Gastroesophageal sphincter (tissue), 4 donors: ENCODE data around the gene EDN1. TPM values are rescaled to one million over a fixed set of nuclear protein-coding genes. Genes with fewer than 3 reads are reported as not detected.

Source experiments
- ATAC-seq: fragments of 150-250 bp; one replicate; pipeline ENCODE4 v1.9.1; 2016; ENCODE audit warnings: mild to moderate bottlenecking, moderate library complexity
- H3K27ac ChIP-seq, 4 donors: fragments of 200-600 bp; sonication (generic) in 3 of 4; 1 replicate in 3 of 4; 2 replicates in 1 of 4; pipeline ENCODE4 v1.5.1; 2016 to 2019
- H3K27me3 ChIP-seq: fragments of 200-600 bp; sonication (generic); one replicate; pipeline ENCODE4 v1.5.1; 2019
- H3K36me3 ChIP-seq, 2 donors: fragments of 200-600 bp; sonication (generic); one replicate each; pipeline ENCODE4 v1.5.1; 2019; ENCODE audit warnings: control low read depth in 1 of 2
- H3K4me1 ChIP-seq, 3 donors: fragments of 200-600 bp; sonication (generic); 1 replicate in 2 of 3; 2 replicates in 1 of 3; pipeline ENCODE4 v1.5.1; 2016 to 2019; ENCODE audit warnings: control low read depth in 2 of 3
- H3K4me3 ChIP-seq, 2 donors: fragments of 200-600 bp; sonication (generic); one replicate each; pipeline ENCODE4 v1.5.1; 2019; ENCODE audit warnings: mild to moderate bottlenecking in 1 of 2, moderate library complexity in 1 of 2
- H3K9me3 ChIP-seq, 3 donors: fragments of 200-600 bp; sonication (generic); one replicate each; pipeline ENCODE4 v1.5.1; 2017 to 2019; ENCODE audit warnings: control low read depth in 2 of 3
- EP300 ChIP-seq: sonication (generic); formaldehyde crosslinking; IDR thresholded peaks from one replicate; pipeline ENCODE4 v1.6.1; 2017; ENCODE audit warnings: antibody characterized with exemption, mild to moderate bottlenecking
- POLR2A ChIP-seq, 2 donors: fragments of 450-650 bp; IDR thresholded peaks; one replicate each; pipeline ENCODE4 v1.6.1; 2017; ENCODE audit warnings: antibody characterized with exemption in 2 of 2, mild to moderate bottlenecking in 2 of 2, moderate library complexity in 1 of 2
- POLR2AphosphoS5 ChIP-seq: sonication (generic); formaldehyde crosslinking; IDR thresholded peaks from one replicate; pipeline ENCODE4 v1.6.1; 2017; ENCODE audit warnings: antibody characterized with exemption
- WGBS, 2 donors: methylation state at CpG; one replicate each; pipeline ENCODE4 v1.1.5; 2018; ENCODE audit warnings: low coverage in 1 of 2; 5-methylcytosine and 5-hydroxymethylcytosine counted together
- total RNA-seq, 4 donors: library from RNA; depleted of rRNA; stranded (reverse); fragments of >200 nt; gene quantifications; one replicate each; pipeline ENCODE4 v1.1.0, GENCODE V29; 2016
- TF ChIP-seq, protein P1 (sequence below), 4 experiments: fragments of 200-600 bp in 2 of 4; fragments of 450-650 bp in 2 of 4; sonication (generic) in 1 of 4; IDR thresholded peaks; one replicate each; pipeline ENCODE4 v1.5.1; 2017 to 2019; ENCODE audit warnings: antibody characterized with exemption in 4 of 4, mild to moderate bottlenecking in 2 of 4, moderate library complexity in 2 of 4

EDN1 gene
- total RNA-seq, 4 donors from 2014 or later: 3.6 to 39.6 (median 15.1) TPM

DNA sequence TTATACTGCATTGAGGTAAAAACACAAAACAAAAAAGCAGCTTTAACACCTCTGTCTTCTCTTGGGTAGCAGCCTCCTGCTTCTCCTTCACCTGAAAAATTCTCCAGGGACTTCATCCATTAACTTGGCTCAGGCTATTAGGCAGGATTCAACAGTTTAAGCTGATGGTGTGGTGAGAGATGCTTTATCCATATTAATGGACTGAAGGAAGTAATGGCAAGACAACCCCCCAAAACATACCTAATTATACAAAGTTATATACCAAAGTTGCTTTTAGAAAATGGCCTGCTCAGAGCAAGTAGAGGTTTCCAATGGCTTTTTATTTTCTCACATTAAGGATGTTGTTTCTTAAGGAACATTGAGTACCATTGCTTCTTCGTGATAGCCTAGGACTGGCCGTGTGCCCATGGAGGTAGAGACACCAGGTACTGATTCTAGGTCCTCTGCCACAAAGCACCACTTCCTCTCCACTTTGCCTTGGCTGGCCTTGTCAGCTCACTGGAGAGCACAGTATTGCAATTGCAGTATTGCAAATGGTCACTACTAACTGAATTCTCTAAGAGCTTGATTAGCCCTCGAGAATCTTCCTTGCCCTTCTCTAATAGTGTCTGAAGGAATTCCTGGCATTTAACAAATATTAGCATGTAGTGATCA is 7.3 kb downstream of the EDN1 start:
- Histone ChIP-seq H3K4me3 (no peak overlapping the region), H3K27me3 (peaks cover 9% of the 10 kb centered on the region), H3K9me3 (no peaks in the 10 kb centered on the region), H3K4me1 (no peaks in the 10 kb centered on the region), H3K36me3 (peaks cover 0 to 15% of the 10 kb centered on the region in 2 donors), H3K27ac (no peak overlapping the region)
- no peak for ATAC-seq
- TF ChIP-seq POLR2AphosphoS5: no peak
- 67 to 85% methylated on average over 3 of the region's 3 CpGs for WGBS, 2 donors

GRCh38 chr6:12298017-12298978 is 8.1 kb downstream of the EDN1 start:
- no peak for ATAC-seq
- Histone ChIP-seq H3K27ac (no peak overlapping the region), H3K4me1 (no peaks in the 10 kb centered on the region), H3K36me3 (peaks cover 0 to 15% of the 10 kb centered on the region in 2 donors), H3K4me3 (no peak overlapping the region), H3K27me3 (peaks cover under 1% of the 10 kb centered on the region), H3K9me3 (no peaks in the 10 kb centered on the region)
- 71 to 90% methylated on average over 7 of the region's 7 CpGs for WGBS, 2 donors
- TF ChIP-seq, protein P1, sequence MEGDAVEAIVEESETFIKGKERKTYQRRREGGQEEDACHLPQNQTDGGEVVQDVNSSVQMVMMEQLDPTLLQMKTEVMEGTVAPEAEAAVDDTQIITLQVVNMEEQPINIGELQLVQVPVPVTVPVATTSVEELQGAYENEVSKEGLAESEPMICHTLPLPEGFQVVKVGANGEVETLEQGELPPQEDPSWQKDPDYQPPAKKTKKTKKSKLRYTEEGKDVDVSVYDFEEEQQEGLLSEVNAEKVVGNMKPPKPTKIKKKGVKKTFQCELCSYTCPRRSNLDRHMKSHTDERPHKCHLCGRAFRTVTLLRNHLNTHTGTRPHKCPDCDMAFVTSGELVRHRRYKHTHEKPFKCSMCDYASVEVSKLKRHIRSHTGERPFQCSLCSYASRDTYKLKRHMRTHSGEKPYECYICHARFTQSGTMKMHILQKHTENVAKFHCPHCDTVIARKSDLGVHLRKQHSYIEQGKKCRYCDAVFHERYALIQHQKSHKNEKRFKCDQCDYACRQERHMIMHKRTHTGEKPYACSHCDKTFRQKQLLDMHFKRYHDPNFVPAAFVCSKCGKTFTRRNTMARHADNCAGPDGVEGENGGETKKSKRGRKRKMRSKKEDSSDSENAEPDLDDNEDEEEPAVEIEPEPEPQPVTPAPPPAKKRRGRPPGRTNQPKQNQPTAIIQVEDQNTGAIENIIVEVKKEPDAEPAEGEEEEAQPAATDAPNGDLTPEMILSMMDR (IDR thresholded peaks at IDR 0.05): no peak
- no peak for TF ChIP-seq POLR2A (IDR thresholded peaks at IDR 0.05)
- TF ChIP-seq EP300: no peak
- TF ChIP-seq POLR2AphosphoS5: no peak

DNA sequence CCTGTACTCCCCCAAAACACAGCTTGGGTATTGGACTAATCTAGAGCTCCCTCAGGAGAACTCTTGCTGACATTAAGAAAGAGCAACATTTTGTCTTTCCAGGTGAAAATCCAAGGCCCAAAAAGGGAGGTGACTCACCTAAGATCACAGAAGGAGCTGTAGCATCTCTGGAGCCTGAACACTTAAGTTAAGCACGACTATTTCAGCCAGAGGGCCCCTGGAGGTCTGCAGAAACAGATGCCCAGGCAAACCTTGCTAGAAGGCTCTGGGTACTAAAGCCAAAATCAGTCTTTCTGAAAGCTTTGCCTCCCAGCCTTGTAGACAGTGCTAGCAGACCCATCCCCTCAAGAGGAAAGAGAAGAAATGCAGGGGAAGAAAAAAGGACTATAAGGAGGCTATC is 8.8 kb downstream of the EDN1 start:
- 71% methylated on average over 1 of the region's 1 CpG; no CpG with 5 or more reads in 1 of the 2 donors for WGBS, 2 donors
- no peaks in the 10 kb centered on the region for H3K27me3 ChIP-seq
- H3K9me3 ChIP-seq: no peaks in the 10 kb centered on the region
- ATAC-seq: no peak
- H3K27ac ChIP-seq: no peak overlapping the region
- no peak overlapping the region for H3K4me3 ChIP-seq
- no peaks in the 10 kb centered on the region for H3K4me1 ChIP-seq
- peaks cover 0 to 13% of the 10 kb centered on the region in 2 donors for H3K36me3 ChIP-seq
- TF ChIP-seq EP300: no peak
- TF ChIP-seq, protein P1 (IDR thresholded peaks at IDR 0.05): no peak
- TF ChIP-seq POLR2AphosphoS5: no peak
- no peak for TF ChIP-seq POLR2A (IDR thresholded peaks at IDR 0.05)

GRCh38 chr6:12301018-12301417 is 10.9 kb downstream of the EDN1 start:
- no peak for ATAC-seq

GRCh38 chr6:12304487-12304886 is 14.3 kb downstream of the EDN1 start:
- Histone ChIP-seq H3K9me3 (no peaks in the 10 kb centered on the region), H3K4me1 (no peaks in the 10 kb centered on the region), H3K27me3 (no peaks in the 10 kb centered on the region), H3K36me3 (no peaks in the 10 kb centered on the region), H3K4me3 (no peak overlapping the region), H3K27ac (no peak overlapping the region)
- TF ChIP-seq, protein P1 (IDR thresholded peaks at IDR 0.05): no peak
- TF ChIP-seq POLR2AphosphoS5: no peak
- no peak for TF ChIP-seq POLR2A (IDR thresholded peaks at IDR 0.05)
- no peak for TF ChIP-seq EP300
- ATAC-seq: no peak
- WGBS, 2 donors: 86 to 100% methylated on average over 2 of the region's 2 CpGs

More at GRCh38 chr6:12301018-12301417, 10.9 kb downstream of the EDN1 start:
- Histone ChIP-seq H3K9me3 (no peaks in the 10 kb centered on the region), H3K27me3 (no peaks in the 10 kb centered on the region), H3K36me3 (peaks cover 0 to 5% of the 10 kb centered on the region in 2 donors), H3K4me3 (no peak overlapping the region), H3K27ac (no peak overlapping the region), H3K4me1 (no peaks in the 10 kb centered on the region)
- TF ChIP-seq, protein P1 (IDR thresholded peaks at IDR 0.05): no peak
- no peak for TF ChIP-seq POLR2A (IDR thresholded peaks at IDR 0.05)
- no peak for TF ChIP-seq EP300
- TF ChIP-seq POLR2AphosphoS5: no peak
- WGBS, 2 donors: 91 to 95% methylated on average over 3 of the region's 3 CpGs
